ENCODE measurements around the gene MARCHF11. TPM values are rescaled to one million over a fixed set of nuclear protein-coding genes. Genes with fewer than 3 reads are reported as not detected.

MARCHF11 gene
- polyA plus RNA-seq, 3 donors: not detected

GRCh38 chr5:16049761-16050160, 129.8 kb downstream of the MARCHF11 start:
- no peak overlapping the region for H3K4me3 Mint-ChIP-seq
- WGBS (ENCODE audit: insufficient coverage): 89% methylated on average over 1 of the region's 1 CpG
- intact Hi-C loops (cut with micrococcal nuclease): no loop called here

GRCh38 chr5:16048132-16048531, 131.5 kb downstream of the MARCHF11 start:
- TF ChIP-seq CTCF (IDR thresholded peaks at IDR 0.05): no peak
- H4K20me1 ChIP-seq (ENCODE audit: insufficient read depth, low read length): no peaks in the 10 kb centered on the region
- H2AFZ ChIP-seq (ENCODE audit: insufficient read depth, low read depth, low read length, poor library complexity, severe bottlenecking): no peak overlapping the region
- no peaks in the 10 kb centered on the region for H3K27me3 Mint-ChIP-seq (ENCODE audit: low read depth in 3 of 3)
- H3K4me3 ChIP-seq (replicated peaks in 1 of 3; ENCODE audit: low read depth in 2 of 3, low read length in 3 of 3): no peak overlapping the region
- no peak overlapping the region for H3K27ac ChIP-seq (ENCODE audit: low read depth in 1 of 2, low read length in 2 of 2)
- no peaks in the 10 kb centered on the region for H3K4me1 ChIP-seq (ENCODE audit: control insufficient read depth in 1 of 2, insufficient read depth in 2 of 2, low read length in 2 of 2)
- H3K9ac ChIP-seq (ENCODE audit: insufficient read depth, low read length, poor library complexity, severe bottlenecking): no peak overlapping the region
- no peak for DNase-seq
- H3K79me2 ChIP-seq (ENCODE audit: insufficient read depth, low read length): no peaks in the 10 kb centered on the region
- H3K9me3 ChIP-seq (replicated peaks in 1 of 2; ENCODE audit: control insufficient read depth in 1 of 2, insufficient read depth in 1 of 2, low read length in 2 of 2): peaks cover 24 to 26% of the 10 kb centered on the region in 2 donors
- peaks cover 0 to 16% (median 7%) of the 10 kb centered on the region in 7 donors for H3K9me3 Mint-ChIP-seq
- H3K4me1 Mint-ChIP-seq: no peaks in the 10 kb centered on the region
- no peaks in the 10 kb centered on the region for H3K36me3 Mint-ChIP-seq
- intact Hi-C loops (cut with micrococcal nuclease): no loop called here
- no peaks in the 10 kb centered on the region for H3K27me3 ChIP-seq (ENCODE audit: control insufficient read depth in 2 of 2, insufficient read depth in 2 of 2, low read length in 2 of 2)
- H3K4me3 Mint-ChIP-seq: no peak overlapping the region
- no peak overlapping the region for H3K27ac Mint-ChIP-seq
- H3K36me3 ChIP-seq (replicated peaks in 1 of 2; ENCODE audit: control insufficient read depth in 1 of 2, insufficient read depth in 2 of 2, low read length in 2 of 2): no peaks in the 10 kb centered on the region
- no peak overlapping the region for H3K4me2 ChIP-seq (replicated peaks; ENCODE audit: extremely low read depth, low read length, poor library complexity, severe bottlenecking)

More at GRCh38 chr5:16049761-16050160, 129.8 kb downstream of the MARCHF11 start:
- TF ChIP-seq CTCF (IDR thresholded peaks at IDR 0.05): no peak
- Mint-ChIP-seq H3K27me3 (ENCODE audit: low read depth in 3 of 3) (peaks cover 0 to 1% (median 1%) of the 10 kb centered on the region in 3 donors), H3K9me3 (peaks cover 0 to 20% (median 8%) of the 10 kb centered on the region in 7 donors), H3K27ac (no peak overlapping the region), H3K36me3 (no peaks in the 10 kb centered on the region), H3K4me1 (no peaks in the 10 kb centered on the region)
- Histone ChIP-seq H3K4me2 (replicated peaks; ENCODE audit: extremely low read depth, low read length, poor library complexity, severe bottlenecking) (no peak overlapping the region), H3K79me2 (ENCODE audit: insufficient read depth, low read length) (no peaks in the 10 kb centered on the region), H2AFZ (ENCODE audit: insufficient read depth, low read depth, low read length, poor library complexity, severe bottlenecking) (no peak overlapping the region), H3K36me3 (replicated peaks in 1 of 2; ENCODE audit: control insufficient read depth in 1 of 2, insufficient read depth in 2 of 2, low read length in 2 of 2) (no peaks in the 10 kb centered on the region), H3K4me3 (replicated peaks in 1 of 3; ENCODE audit: low read depth in 2 of 3, low read length in 3 of 3) (no peak overlapping the region), H4K20me1 (ENCODE audit: insufficient read depth, low read length) (no peaks in the 10 kb centered on the region), H3K27ac (ENCODE audit: low read depth in 1 of 2, low read length in 2 of 2) (no peak overlapping the region), H3K27me3 (ENCODE audit: control insufficient read depth in 2 of 2, insufficient read depth in 2 of 2, low read length in 2 of 2) (no peaks in the 10 kb centered on the region), H3K9ac (ENCODE audit: insufficient read depth, low read length, poor library complexity, severe bottlenecking) (no peak overlapping the region), H3K4me1 (ENCODE audit: control insufficient read depth in 1 of 2, insufficient read depth in 2 of 2, low read length in 2 of 2) (no peaks in the 10 kb centered on the region), H3K9me3 (replicated peaks in 1 of 2; ENCODE audit: control insufficient read depth in 1 of 2, insufficient read depth in 1 of 2, low read length in 2 of 2) (peaks cover 28 to 32% of the 10 kb centered on the region in 2 donors)
- DNase-seq: no peak
